Endodermal cell (in vitro differentiated cells): ENCODE data around the gene UFC1. TPM values are rescaled to one million over a fixed set of nuclear protein-coding genes. Genes with fewer than 3 reads are reported as not detected.
"Not testable (repeated sequence)": the region's sequence is repeated elsewhere in the genome, so short reads cannot be mapped to it uniquely, and the experiment has no call there.

Experiments
- DNase-seq: peaks from one replicate; pipeline ENCODE4 v3.0.0-alpha.2; 2017
- H3K27ac ChIP-seq: 2 replicates; pipeline ENCODE4 v1.5.1; 2013; ENCODE audit warnings: mild to moderate bottlenecking, low read depth, low read length, moderate library complexity
- H3K27me3 ChIP-seq: 2 replicates; pipeline ENCODE4 v1.6.1; 2013; ENCODE audit warnings: mild to moderate bottlenecking, low read length, moderate library complexity; ENCODE audit not compliant: insufficient read depth, control insufficient read depth, poor library complexity, severe bottlenecking
- H3K36me3 ChIP-seq: 2 replicates; pipeline ENCODE4 v1.7.0; 2013; ENCODE audit warnings: mild to moderate bottlenecking, low read length, moderate library complexity; ENCODE audit not compliant: control insufficient read depth, insufficient read depth
- H3K4me1 ChIP-seq: one replicate; pipeline ENCODE4 v1.7.0; 2013; ENCODE audit warnings: low read length; ENCODE audit not compliant: control insufficient read depth, insufficient read depth
- H3K4me3 ChIP-seq: 2 replicates; pipeline ENCODE4 v1.5.1; 2013; ENCODE audit warnings: mild to moderate bottlenecking, low read length, moderate library complexity
- H3K9ac ChIP-seq: 2 replicates; pipeline ENCODE4 v1.6.1; 2013; ENCODE audit warnings: mild to moderate bottlenecking, low read length, moderate library complexity; ENCODE audit not compliant: poor library complexity, severe bottlenecking; ENCODE audit errors: extremely low read depth
- H3K9me3 ChIP-seq: 2 replicates; pipeline ENCODE4 v1.6.1; 2013; ENCODE audit warnings: mild to moderate bottlenecking, low read length, moderate library complexity; ENCODE audit not compliant: control insufficient read depth
- H3K27ac Mint-ChIP-seq: 2 replicates; pipeline ENCODE4 v1.8.0; 2020; ENCODE audit warnings: mixed read lengths
- H3K27me3 Mint-ChIP-seq: 2 replicates; pipeline ENCODE4 v1.8.0; 2021; ENCODE audit warnings: mild to moderate bottlenecking, mixed read lengths; ENCODE audit not compliant: insufficient read depth
- H3K36me3 Mint-ChIP-seq: 2 replicates; pipeline ENCODE4 v1.8.0; 2020; ENCODE audit warnings: low read depth, mixed read lengths
- H3K4me1 Mint-ChIP-seq: 2 replicates; pipeline ENCODE4 v1.8.0; 2020; ENCODE audit warnings: mixed read lengths
- H3K4me3 Mint-ChIP-seq: 2 replicates; pipeline ENCODE4 v1.8.0; 2020; ENCODE audit warnings: mild to moderate bottlenecking, moderate library complexity, mixed read lengths
- H3K9me3 Mint-ChIP-seq: 2 replicates; pipeline ENCODE4 v1.8.0; 2020; ENCODE audit warnings: mild to moderate bottlenecking, mixed read lengths
- WGBS, 2 experiments: methylation state at CpG; one replicate each; pipeline versions ENCODE4 v1.1.5 to v1.1.7; 2013; ENCODE audit warnings: missing lambda C conversion rate in 2 of 2, mixed read lengths in 1 of 2; ENCODE audit not compliant: insufficient coverage in 1 of 2, insufficient read length in 1 of 2; 5-methylcytosine and 5-hydroxymethylcytosine counted together
- total RNA-seq, 2 donors: library from RNA; stranded (reverse); fragmentation: NEBNext Ultra II Directional in 1 of 2; extraction: Animal tissue kit (Norgen Biotek cat#: 25700) in 1 of 2; gene quantifications; 2 replicates in 1 of 2; 3 replicates in 1 of 2; pipeline ENCODE4 v1.2.1, GENCODE V29; 2021
- TF ChIP-seq, protein P1 (sequence below): fragments of 200-600 bp; sonication (generic); conservative IDR thresholded peaks from 2 replicates; pipeline ENCODE4 v1.5.0; 2021; ENCODE audit warnings: antibody characterized with exemption, mild to moderate bottlenecking

UFC1 gene
- total RNA-seq, 2 donors from 2014 or later, result 89.5 to 97.1 TPM

- H3K27me3 Mint-ChIP-seq, result no peaks in the 10 kb centered on the region
- no peak for DNase-seq
- no peak overlapping the region for H3K4me3 Mint-ChIP-seq
- WGBS, 2 experiments, result 90 to 95% methylated on average over 12 of the region's 12 CpGs
- H3K4me1 Mint-ChIP-seq, result peaks cover 22% of the 10 kb centered on the region
- Histone ChIP-seq H3K4me3 (no peak overlapping the region), H3K9ac (no peak overlapping the region), H3K9me3 (no peaks in the 10 kb centered on the region), H3K4me1 (peaks cover 8% of the 10 kb centered on the region), H3K27me3 (no peaks in the 10 kb centered on the region), H3K27ac (no peak overlapping the region), H3K36me3 (peaks cover 16% of the 10 kb centered on the region)
- H3K36me3 Mint-ChIP-seq, result peaks cover 15% of the 10 kb centered on the region
- TF ChIP-seq, protein P1, sequence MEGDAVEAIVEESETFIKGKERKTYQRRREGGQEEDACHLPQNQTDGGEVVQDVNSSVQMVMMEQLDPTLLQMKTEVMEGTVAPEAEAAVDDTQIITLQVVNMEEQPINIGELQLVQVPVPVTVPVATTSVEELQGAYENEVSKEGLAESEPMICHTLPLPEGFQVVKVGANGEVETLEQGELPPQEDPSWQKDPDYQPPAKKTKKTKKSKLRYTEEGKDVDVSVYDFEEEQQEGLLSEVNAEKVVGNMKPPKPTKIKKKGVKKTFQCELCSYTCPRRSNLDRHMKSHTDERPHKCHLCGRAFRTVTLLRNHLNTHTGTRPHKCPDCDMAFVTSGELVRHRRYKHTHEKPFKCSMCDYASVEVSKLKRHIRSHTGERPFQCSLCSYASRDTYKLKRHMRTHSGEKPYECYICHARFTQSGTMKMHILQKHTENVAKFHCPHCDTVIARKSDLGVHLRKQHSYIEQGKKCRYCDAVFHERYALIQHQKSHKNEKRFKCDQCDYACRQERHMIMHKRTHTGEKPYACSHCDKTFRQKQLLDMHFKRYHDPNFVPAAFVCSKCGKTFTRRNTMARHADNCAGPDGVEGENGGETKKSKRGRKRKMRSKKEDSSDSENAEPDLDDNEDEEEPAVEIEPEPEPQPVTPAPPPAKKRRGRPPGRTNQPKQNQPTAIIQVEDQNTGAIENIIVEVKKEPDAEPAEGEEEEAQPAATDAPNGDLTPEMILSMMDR, result no peak
- no peak overlapping the region for H3K27ac Mint-ChIP-seq
- H3K9me3 Mint-ChIP-seq, result no peaks in the 10 kb centered on the region
Observed at GRCh38 chr1:161115132-161115711, 38.6 kb upstream of the UFC1 start.

DNA sequence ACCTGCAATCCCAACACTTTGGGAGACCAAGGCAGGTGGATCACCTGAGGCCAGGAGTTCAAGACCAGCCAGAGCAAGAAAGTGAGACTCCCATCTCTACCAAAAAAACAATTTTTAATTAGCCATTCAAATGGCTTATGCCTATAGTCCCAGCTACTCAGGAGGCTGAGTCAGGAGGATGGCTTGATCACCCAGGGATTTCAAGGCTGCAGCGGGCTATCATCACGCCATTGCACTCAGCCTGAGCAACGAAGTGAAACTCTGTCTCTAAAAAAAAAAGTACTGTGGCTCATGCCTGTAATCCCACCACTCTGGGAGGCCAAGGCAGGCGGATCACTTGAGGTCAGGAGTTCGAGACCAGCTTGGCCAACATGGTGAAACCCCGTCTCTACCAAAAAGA is 37.8 kb upstream of the UFC1 start:
- H3K4me1 Mint-ChIP-seq, result peaks cover 22% of the 10 kb centered on the region
- 90 to 94% methylated on average over 5 to 6 of the region's 6 CpGs for WGBS, 2 experiments

GRCh38 chr1:161117759-161118581 is 35.8 kb upstream of the UFC1 start, which contains the start of the genes NIT1 and PFDN2:
Gene NIT1 (plus strand): TSS chr1:161118105. CDS start chr1:161118177, 72 bp downstream.
Gene PFDN2 (minus strand): TSS chr1:161118037. CDS start chr1:161118026, 11 bp downstream.
- Mint-ChIP-seq H3K4me3 (peak within 1 kb of the TSS; percentile 96), H3K27ac (peak within 1 kb of the TSS; percentile 98), H3K27me3 (no peaks in the 10 kb centered on the region), H3K36me3 (peaks cover 38% of the 10 kb centered on the region), H3K9me3 (no peaks in the 10 kb centered on the region), H3K4me1 (peaks cover 22% of the 10 kb centered on the region)
- peak within 1 kb of the TSS; percentile 87 for H3K9ac ChIP-seq
- H3K4me3 ChIP-seq, result peak within 1 kb of the TSS; percentile 99
- DNase-seq, result peak; percentile 97
- peak within 1 kb of the TSS; percentile 78 for H3K27ac ChIP-seq
- peaks cover 8% of the 10 kb centered on the region for H3K4me1 ChIP-seq
- H3K36me3 ChIP-seq, result peaks cover 43% of the 10 kb centered on the region
- WGBS, 2 experiments, result 0% methylated on average over 19 to 58 of the region's 58 CpGs
- H3K9me3 ChIP-seq, result no peaks in the 10 kb centered on the region
- H3K27me3 ChIP-seq, result no peaks in the 10 kb centered on the region
- TF ChIP-seq, protein P1, result no peak

More for the DNA sequence above, 37.8 kb upstream of the UFC1 start:
- H3K4me3 ChIP-seq, H3K27ac ChIP-seq, H3K9me3 ChIP-seq, H3K27me3 ChIP-seq, H3K4me1 ChIP-seq, DNase-seq, H3K9me3 Mint-ChIP-seq, H3K9ac ChIP-seq, H3K27ac Mint-ChIP-seq, H3K27me3 Mint-ChIP-seq: not testable (repeated sequence)
- H3K4me3 Mint-ChIP-seq, result peak overlapping the region; percentile 96
- H3K36me3 Mint-ChIP-seq, result peaks cover 19% of the 10 kb centered on the region
- peaks cover 23% of the 10 kb centered on the region for H3K36me3 ChIP-seq
